Left forelimb (tissue), 1 donor: ENCODE data around the gene TMC1.

ENCODE experiments used
- DNase-seq: peaks from one replicate; pipeline ENCODE4 v3.0.0-alpha.2; 2018; ENCODE audit warnings: low spot score

TMC1 gene

GRCh38 chr9:72872718-72873117, 351.3 kb downstream of the TMC1 start:
- DNase-seq = no peak

- no peak for DNase-seq
These were observed 352.0 kb downstream of the TMC1 start for GRCh38 chr9:72873456-72873855.

- no peak for DNase-seq
These were observed 352.9 kb downstream of the TMC1 start for GRCh38 chr9:72874344-72874743.

- DNase-seq = no peak
These were observed 353.8 kb downstream of the TMC1 start for GRCh38 chr9:72875221-72875620.

- no peak for DNase-seq
These were observed 359.4 kb downstream of the TMC1 start for GRCh38 chr9:72880821-72881220.

GRCh38 chr9:72882117-72882775, 360.8 kb downstream of the TMC1 start:
- DNase-seq = no peak

- DNase-seq = no peak
These were observed 362.5 kb downstream of the TMC1 start for GRCh38 chr9:72883875-72884274.

- no peak for DNase-seq
These were observed 363.1 kb downstream of the TMC1 start for GRCh38 chr9:72884508-72884907.
